HL-60 (cell line): ENCODE measurements around the gene HSDL1.

Source experiments
- POLR2AphosphoS5 ChIP-seq: IDR thresholded peaks from 2 replicates; pipeline ENCODE4 v1.6.1; 2012; ENCODE audit warnings: low read depth
- TF ChIP-seq, protein P1 (sequence below): IDR thresholded peaks from one replicate; pipeline ENCODE4 v1.5.1; 2011; ENCODE audit warnings: low read length, control low read depth, inconsistent platforms; ENCODE audit not compliant: insufficient read depth
- TF ChIP-seq, protein P2 (sequence below): IDR thresholded peaks from 2 replicates; pipeline ENCODE4 v1.6.1; 2012; ENCODE audit warnings: low read depth; ENCODE audit not compliant: insufficient replicate concordance

DNA sequence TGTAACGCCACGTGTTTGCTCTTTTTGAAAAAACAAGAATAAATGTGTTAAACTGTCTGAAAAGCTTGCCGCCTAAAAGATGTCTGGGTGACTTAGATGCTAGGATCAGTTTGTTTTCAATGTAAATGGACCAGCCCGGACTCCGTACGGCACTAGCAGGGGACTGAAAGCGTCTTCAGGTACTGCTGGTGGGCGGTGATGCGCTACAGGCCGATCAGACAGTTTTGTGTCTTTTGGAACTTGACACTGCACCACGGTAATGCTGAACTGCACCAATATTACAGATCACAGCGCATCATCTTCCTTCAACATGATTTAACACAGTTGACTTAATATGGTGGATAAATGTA is 27.5 kb downstream of the HSDL1 start:
- TF ChIP-seq, protein P1, sequence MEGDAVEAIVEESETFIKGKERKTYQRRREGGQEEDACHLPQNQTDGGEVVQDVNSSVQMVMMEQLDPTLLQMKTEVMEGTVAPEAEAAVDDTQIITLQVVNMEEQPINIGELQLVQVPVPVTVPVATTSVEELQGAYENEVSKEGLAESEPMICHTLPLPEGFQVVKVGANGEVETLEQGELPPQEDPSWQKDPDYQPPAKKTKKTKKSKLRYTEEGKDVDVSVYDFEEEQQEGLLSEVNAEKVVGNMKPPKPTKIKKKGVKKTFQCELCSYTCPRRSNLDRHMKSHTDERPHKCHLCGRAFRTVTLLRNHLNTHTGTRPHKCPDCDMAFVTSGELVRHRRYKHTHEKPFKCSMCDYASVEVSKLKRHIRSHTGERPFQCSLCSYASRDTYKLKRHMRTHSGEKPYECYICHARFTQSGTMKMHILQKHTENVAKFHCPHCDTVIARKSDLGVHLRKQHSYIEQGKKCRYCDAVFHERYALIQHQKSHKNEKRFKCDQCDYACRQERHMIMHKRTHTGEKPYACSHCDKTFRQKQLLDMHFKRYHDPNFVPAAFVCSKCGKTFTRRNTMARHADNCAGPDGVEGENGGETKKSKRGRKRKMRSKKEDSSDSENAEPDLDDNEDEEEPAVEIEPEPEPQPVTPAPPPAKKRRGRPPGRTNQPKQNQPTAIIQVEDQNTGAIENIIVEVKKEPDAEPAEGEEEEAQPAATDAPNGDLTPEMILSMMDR: no peak
- no peak for TF ChIP-seq POLR2AphosphoS5
- TF ChIP-seq, protein P2, sequence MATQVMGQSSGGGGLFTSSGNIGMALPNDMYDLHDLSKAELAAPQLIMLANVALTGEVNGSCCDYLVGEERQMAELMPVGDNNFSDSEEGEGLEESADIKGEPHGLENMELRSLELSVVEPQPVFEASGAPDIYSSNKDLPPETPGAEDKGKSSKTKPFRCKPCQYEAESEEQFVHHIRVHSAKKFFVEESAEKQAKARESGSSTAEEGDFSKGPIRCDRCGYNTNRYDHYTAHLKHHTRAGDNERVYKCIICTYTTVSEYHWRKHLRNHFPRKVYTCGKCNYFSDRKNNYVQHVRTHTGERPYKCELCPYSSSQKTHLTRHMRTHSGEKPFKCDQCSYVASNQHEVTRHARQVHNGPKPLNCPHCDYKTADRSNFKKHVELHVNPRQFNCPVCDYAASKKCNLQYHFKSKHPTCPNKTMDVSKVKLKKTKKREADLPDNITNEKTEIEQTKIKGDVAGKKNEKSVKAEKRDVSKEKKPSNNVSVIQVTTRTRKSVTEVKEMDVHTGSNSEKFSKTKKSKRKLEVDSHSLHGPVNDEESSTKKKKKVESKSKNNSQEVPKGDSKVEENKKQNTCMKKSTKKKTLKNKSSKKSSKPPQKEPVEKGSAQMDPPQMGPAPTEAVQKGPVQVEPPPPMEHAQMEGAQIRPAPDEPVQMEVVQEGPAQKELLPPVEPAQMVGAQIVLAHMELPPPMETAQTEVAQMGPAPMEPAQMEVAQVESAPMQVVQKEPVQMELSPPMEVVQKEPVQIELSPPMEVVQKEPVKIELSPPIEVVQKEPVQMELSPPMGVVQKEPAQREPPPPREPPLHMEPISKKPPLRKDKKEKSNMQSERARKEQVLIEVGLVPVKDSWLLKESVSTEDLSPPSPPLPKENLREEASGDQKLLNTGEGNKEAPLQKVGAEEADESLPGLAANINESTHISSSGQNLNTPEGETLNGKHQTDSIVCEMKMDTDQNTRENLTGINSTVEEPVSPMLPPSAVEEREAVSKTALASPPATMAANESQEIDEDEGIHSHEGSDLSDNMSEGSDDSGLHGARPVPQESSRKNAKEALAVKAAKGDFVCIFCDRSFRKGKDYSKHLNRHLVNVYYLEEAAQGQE: no peak
